Activated B cell treated with CpG ODN at 0.5 μM for 24 hours (primary cell): Measurements from ENCODE around the gene PFKL. TPM values are rescaled to one million over a fixed set of nuclear protein-coding genes. Genes with fewer than 3 reads are reported as not detected.

Source experiments
- ATAC-seq: fragments of 200-7000 bp; cut with Tn5 transposase; one replicate; pipeline ENCODE4 v1.10.0; 2021; ENCODE audit warnings: low read depth, mild to moderate bottlenecking, moderate library complexity
- CTCF ChIA-PET: fragments of 350-600 bp; sonication (Branson Sonifier 250); formaldehyde crosslinking; loops from one replicate; lab custom pipeline; 2021; ENCODE audit warnings: antibody characterized with exemption; lab: Charles Lee
- POLR2A ChIA-PET: fragments of 350-600 bp; sonication (Branson Sonifier 250); formaldehyde crosslinking; loops from one replicate; lab custom pipeline; 2021; ENCODE audit warnings: antibody characterized with exemption; lab: Charles Lee
- DNase-seq: peaks from one replicate; pipeline ENCODE4 v3.0.0; 2022
- H3K27ac Mint-ChIP-seq: one replicate; pipeline ENCODE4 v1.8.0; 2020; ENCODE audit warnings: mixed read lengths
- H3K27me3 Mint-ChIP-seq: one replicate; pipeline ENCODE4 v1.8.0; 2021; ENCODE audit warnings: mixed read lengths
- H3K36me3 Mint-ChIP-seq: one replicate; pipeline ENCODE4 v1.8.0; 2021; ENCODE audit warnings: low read depth, mixed read lengths
- H3K4me1 Mint-ChIP-seq: one replicate; pipeline ENCODE4 v1.8.0; 2021; ENCODE audit warnings: mixed read lengths
- H3K4me3 Mint-ChIP-seq: one replicate; pipeline ENCODE4 v1.8.0; 2020; ENCODE audit warnings: mild to moderate bottlenecking, mixed read lengths
- H3K9me3 Mint-ChIP-seq: one replicate; pipeline ENCODE4 v1.8.0; 2020; ENCODE audit warnings: mixed read lengths
- CTCF ChIP-seq: fragments of 200-600 bp; IDR thresholded peaks from one replicate; pipeline ENCODE4 v1.8.0; 2022; ENCODE audit warnings: antibody characterized with exemption, mild to moderate bottlenecking
- intact Hi-C: fragments of 100-400 bp; cut with micrococcal nuclease; formaldehyde crosslinking; loops from one replicate; pipeline ENCODE4 v1.15.1; 2024
- total RNA-seq: library from RNA; stranded (reverse); gene quantifications from 2 replicates; pipeline ENCODE4 v1.2.3, GENCODE V29; 2022

Gene PFKL
- total RNA-seq, 1 donor from 2014 or later, result 174 TPM

GRCh38 chr21:44351535-44352252 is 51.8 kb downstream of the PFKL start:
- no peaks in the 10 kb centered on the region for H3K36me3 Mint-ChIP-seq
- TF ChIP-seq CTCF, result no peak
- ATAC-seq (no peak), DNase-seq (no peak)
- H3K27ac Mint-ChIP-seq, result no peak overlapping the region
- intact Hi-C loops, result no loop called here
- ChIA-PET POLR2A (interaction anchor here (0.7 kb wide), 1 partner anchor 727 kb away, joined by 3 read pairs; no protein-coding TSS in a partner anchor), CTCF (no interaction called here)
- H3K27me3 Mint-ChIP-seq, result peaks cover 22% of the 10 kb centered on the region
- no peaks in the 10 kb centered on the region for H3K9me3 Mint-ChIP-seq
- H3K4me3 Mint-ChIP-seq, result no peak overlapping the region
- H3K4me1 Mint-ChIP-seq, result peaks cover 43% of the 10 kb centered on the region

GRCh38 chr21:44352253-44352860 is 52.5 kb downstream of the PFKL start:
- ChIA-PET POLR2A (interaction anchor here (0.7 to 3.2 kb wide), 2 partner anchors 14 to 726 kb away, joined by 3 to 19 read pairs; partner anchors contain the start of gene CFAP410), CTCF (no interaction called here)
- intact Hi-C loops, result no loop called here
- Mint-ChIP-seq H3K27ac (no peak overlapping the region), H3K36me3 (no peaks in the 10 kb centered on the region), H3K4me3 (peak overlapping the region; percentile 55), H3K27me3 (peaks cover 17% of the 10 kb centered on the region), H3K9me3 (no peaks in the 10 kb centered on the region), H3K4me1 (peaks cover 48% of the 10 kb centered on the region)
- DNase-seq (no peak), ATAC-seq (no peak)
- no peak for TF ChIP-seq CTCF

GRCh38 chr21:44353191-44353970 is 53.5 kb downstream of the PFKL start, which contains the start of gene TRPM2:
TSS of gene TRPM2 (plus strand) at chr21:44353621. CDS start at chr21:44353701, 80 bp downstream.
- ChIA-PET CTCF (no interaction called here), POLR2A (interaction anchor here (0.6 to 3.2 kb wide), 2 partner anchors 15 to 41 kb away, joined by 6 to 19 read pairs; partner anchors contain the start of gene CFAP410)
- peaks cover 48% of the 10 kb centered on the region for H3K4me1 Mint-ChIP-seq
- DNase-seq (no peak), ATAC-seq (peak; percentile 65)
- peak within 1 kb of the TSS; percentile 75 for H3K27ac Mint-ChIP-seq
- intact Hi-C loops, result no loop called here
- H3K36me3 Mint-ChIP-seq, result no peaks in the 10 kb centered on the region
- H3K4me3 Mint-ChIP-seq, result peak within 1 kb of the TSS; percentile 78
- H3K27me3 Mint-ChIP-seq, result peaks cover 14% of the 10 kb centered on the region
- no peak for TF ChIP-seq CTCF
- H3K9me3 Mint-ChIP-seq, result no peaks in the 10 kb centered on the region

- CTCF ChIA-PET, result no interaction called here
- Mint-ChIP-seq H3K27ac (peak overlapping the region; percentile 75), H3K27me3 (peaks cover 10% of the 10 kb centered on the region), H3K9me3 (no peaks in the 10 kb centered on the region), H3K36me3 (no peaks in the 10 kb centered on the region), H3K4me3 (peak overlapping the region; percentile 78), H3K4me1 (peaks cover 48% of the 10 kb centered on the region)
- no peak for ATAC-seq
- no peak for TF ChIP-seq CTCF
- intact Hi-C loops, result no loop called here
- DNase-seq, result no peak
- POLR2A ChIA-PET, result interaction anchor here (0.6 to 3.2 kb wide), 2 partner anchors 15 to 40 kb away, joined by 6 to 19 read pairs; partner anchors contain the start of gene CFAP410
Observed at GRCh38 chr21:44354001-44354405, 54.1 kb downstream of the PFKL start.
